ENCODE results near the gene PARVA. TPM values are rescaled to one million over a fixed set of nuclear protein-coding genes. Genes with fewer than 3 reads are reported as not detected.

The PARVA gene
- total RNA-seq, 4 donors from 2014 or later, result 83.5 to 159 (median 128) TPM

DNA sequence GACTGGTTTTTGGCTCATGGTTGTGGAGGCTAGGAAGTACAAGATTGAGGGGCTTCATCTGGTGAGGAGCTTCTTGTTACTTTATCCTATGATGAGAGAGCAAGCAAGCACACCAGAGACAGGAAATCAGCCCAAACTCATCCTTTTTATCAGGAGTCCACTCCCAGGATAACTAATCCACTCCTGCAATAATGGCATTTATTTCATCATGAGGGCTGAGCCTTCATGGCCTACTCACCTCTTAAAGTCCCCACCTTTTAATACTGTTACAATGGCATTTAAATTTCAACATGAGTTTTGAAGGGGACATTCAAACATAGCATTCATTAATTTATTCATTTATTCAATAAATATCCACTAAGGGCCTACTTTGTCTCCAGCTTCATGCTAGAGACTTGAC, 60.9 kb downstream of the PARVA start:
- TF ChIP-seq, protein P1, sequence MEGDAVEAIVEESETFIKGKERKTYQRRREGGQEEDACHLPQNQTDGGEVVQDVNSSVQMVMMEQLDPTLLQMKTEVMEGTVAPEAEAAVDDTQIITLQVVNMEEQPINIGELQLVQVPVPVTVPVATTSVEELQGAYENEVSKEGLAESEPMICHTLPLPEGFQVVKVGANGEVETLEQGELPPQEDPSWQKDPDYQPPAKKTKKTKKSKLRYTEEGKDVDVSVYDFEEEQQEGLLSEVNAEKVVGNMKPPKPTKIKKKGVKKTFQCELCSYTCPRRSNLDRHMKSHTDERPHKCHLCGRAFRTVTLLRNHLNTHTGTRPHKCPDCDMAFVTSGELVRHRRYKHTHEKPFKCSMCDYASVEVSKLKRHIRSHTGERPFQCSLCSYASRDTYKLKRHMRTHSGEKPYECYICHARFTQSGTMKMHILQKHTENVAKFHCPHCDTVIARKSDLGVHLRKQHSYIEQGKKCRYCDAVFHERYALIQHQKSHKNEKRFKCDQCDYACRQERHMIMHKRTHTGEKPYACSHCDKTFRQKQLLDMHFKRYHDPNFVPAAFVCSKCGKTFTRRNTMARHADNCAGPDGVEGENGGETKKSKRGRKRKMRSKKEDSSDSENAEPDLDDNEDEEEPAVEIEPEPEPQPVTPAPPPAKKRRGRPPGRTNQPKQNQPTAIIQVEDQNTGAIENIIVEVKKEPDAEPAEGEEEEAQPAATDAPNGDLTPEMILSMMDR (IDR thresholded peaks at IDR 0.05; ENCODE audit: low read depth), result no peak

DNA sequence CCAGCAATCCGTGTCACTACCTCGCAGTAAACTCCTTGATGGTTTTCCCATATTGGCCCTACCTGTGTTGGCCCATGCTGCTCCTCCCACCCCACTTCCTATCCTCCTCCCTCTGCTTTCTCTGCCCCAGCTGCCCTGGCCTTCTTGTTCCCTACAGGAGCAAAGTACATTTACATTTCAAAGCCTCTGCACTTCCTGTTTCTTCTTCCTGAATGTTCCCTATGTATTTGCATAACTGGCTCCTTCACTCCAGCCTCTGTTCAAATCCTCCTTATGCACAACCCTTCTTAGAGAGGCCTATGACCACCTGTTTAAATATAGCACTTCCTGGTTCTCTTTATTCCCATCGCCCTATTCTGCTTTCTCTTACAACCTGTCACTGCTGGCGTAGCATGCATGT, 62.2 kb downstream of the PARVA start:
- TF ChIP-seq, protein P1 (IDR thresholded peaks at IDR 0.05; ENCODE audit: low read depth), result no peak

DNA sequence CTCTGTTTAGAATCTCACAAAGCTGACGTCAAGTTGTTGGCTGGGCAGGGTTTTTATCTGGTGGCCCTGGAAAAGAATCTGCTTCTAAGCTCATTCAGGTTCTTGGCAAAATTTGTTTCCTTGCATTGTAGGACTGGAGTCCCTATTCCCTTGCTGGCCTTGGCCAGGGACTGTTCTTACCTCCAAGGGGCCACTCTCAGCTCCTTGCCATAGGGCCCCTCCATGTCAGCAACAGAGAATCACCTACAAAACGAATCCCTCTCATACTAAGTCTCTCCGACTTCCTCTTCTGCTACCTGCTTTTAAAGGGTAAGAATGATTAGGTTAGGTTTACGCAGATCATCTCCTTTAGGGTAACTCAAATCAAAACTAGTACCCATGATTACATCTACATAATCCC, 63.2 kb downstream of the PARVA start:
- TF ChIP-seq, protein P1 (IDR thresholded peaks at IDR 0.05; ENCODE audit: low read depth), result no peak

DNA sequence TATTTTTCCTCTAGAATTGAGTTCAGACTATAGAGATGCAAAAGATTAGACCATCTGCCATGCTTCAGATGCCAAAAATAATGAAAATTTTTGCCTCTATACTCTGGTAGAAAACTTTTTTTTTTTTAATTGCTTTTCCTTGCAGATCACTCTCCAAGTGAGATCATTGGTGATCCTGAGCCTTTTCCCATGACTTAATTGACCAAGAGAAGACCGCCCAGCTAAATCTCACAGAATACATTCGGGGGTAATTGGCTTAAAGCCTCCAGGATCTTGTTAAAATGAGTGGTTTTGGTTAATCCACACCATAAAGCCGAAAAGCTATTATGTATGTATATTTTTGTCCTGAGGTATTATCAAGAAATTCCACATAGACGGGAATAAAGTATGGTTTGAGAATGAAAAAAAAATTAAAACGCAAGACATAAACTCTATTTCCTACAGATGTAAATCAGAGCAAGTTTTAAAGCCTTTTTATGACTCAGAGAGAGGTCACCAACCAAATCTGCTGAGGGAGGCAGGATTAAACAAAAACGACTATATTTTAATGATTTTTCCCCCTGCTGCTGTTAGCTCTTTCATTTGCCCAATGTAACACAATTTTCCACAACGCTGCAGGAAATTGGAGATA, 64.0 kb downstream of the PARVA start:
- TF ChIP-seq, protein P1 (IDR thresholded peaks at IDR 0.05; ENCODE audit: low read depth), result no peak

DNA sequence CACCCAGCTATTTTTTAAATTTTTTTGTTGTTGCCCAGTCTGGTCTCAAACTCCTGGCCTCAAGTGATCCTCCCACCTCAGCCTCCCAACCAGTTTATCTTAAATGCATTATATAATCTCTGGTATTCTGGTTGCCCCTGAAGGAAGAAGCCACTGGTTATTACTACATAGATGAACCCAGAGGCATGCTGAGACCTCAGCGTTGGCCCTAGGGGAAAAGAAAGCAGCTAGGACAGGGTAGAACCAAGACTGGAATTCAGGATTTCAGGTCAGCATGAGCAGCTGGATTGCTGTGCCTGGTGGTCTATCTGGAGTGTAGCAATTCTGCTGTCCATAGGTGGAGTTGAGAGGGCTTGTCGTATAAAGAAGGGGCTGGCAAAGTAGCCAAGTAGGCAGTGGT, 67.2 kb downstream of the PARVA start:
- TF ChIP-seq, protein P1 (IDR thresholded peaks at IDR 0.05; ENCODE audit: low read depth), result no peak

DNA sequence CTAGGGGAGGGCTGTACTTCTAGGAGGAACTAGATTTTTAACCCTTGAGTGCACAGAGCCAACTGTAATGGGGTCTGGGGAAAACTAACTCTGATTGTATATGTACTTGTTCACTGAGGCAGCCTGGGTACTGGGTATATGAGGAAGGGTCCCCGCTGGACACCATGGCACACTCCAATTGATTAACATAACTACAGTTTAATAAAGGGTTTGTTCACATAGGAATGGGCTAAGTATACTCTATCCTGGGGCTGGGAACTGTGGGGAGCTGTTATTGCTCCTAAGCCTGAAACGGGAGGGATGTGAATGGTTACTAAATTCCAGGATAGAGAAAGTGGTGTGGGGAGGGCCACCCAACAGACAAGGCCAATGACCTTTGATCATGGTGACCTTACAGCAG, 67.6 kb downstream of the PARVA start:
- TF ChIP-seq, protein P1 (IDR thresholded peaks at IDR 0.05; ENCODE audit: low read depth), result no peak

DNA sequence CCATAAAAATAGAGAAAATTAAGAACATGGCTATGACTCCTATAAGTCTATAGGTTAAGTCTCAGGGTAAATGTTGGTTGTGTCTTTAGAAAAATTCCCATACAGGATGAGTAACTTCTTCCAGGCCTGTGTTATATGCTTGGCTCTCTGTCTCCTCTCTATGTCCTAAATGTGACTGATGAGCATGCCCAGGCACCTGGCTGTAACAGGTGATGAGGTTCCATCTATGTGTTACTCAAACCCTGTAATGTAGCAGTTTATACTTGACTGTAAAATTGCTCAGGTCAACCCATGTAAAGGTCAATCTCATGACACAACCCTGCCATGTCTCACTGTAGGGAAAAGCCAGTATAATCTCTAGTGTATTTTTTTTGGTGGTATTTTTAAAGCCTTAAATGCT, 69.5 kb downstream of the PARVA start:
- TF ChIP-seq, protein P1 (IDR thresholded peaks at IDR 0.05; ENCODE audit: low read depth), result no peak

Measured in subcutaneous adipose tissue (tissue), 4 donors.